ENCODE data around the gene SOCS3. TPM values are rescaled to one million over a fixed set of nuclear protein-coding genes. Genes with fewer than 3 reads are reported as not detected.
A peak's percentile ranks its signal among the peaks of the same experiment; 100 is the strongest.

SOCS3 gene
- total RNA-seq, 1 experiment from 2014 or later: 103 TPM

GRCh38 chr17:78346605-78347250 is 13.1 kb downstream of the SOCS3 start:
- H3K4me2 ChIP-seq (ENCODE audit: low read length): no peak overlapping the region; the same call in 1 of the 2 replicates

DNA sequence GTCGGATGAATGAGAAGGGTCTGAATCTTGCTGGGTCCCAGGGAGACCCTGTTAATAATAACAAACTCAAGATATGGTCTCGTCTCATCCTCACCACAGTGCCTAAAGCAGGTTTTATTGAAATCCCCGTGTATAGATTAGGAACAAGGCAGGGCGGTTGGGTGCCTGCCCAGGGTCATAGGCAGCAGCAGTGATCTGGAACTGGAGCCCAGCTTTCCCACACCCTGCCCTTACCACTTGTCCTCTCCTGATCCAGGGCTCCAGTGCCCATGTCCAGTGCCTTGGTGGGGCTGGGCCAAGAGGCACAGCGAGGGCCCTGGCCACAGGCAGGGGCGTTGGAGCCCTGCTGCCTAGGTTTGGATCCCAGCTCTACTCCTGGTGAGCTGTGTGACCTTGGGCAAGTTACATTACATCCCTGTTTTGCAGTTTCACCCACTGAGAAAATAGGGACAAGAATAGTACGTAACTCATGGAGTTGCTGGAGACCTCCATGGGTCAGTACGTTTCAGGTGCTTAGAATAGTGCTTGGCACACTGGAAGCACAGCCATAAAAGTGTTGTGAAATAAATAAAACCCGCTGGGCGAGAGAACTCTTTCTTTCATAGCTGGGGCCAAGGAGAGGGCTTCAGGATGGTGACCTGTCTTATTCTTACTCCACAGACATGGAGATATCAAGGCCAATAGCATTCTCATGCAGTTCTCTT is 13.9 kb downstream of the SOCS3 start:
- BruUV-seq (replicated peaks): no TSS peak

More at GRCh38 chr17:78346605-78347250, 13.1 kb downstream of the SOCS3 start:
- Histone ChIP-seq H3F3A (ENCODE audit: low read length, unreplicated experiment) (peaks cover 14% of the 10 kb centered on the region), H3K27ac (ENCODE audit: low read length) (no peak overlapping the region), H3K9ac (ENCODE audit: low read length) (no peak overlapping the region), H3K27me3 (ENCODE audit: low read length) (no peaks in the 10 kb centered on the region), H3K4me1 (ENCODE audit: insufficient read depth, low read length) (peaks cover 35% of the 10 kb centered on the region), H3K36me3 (ENCODE audit: low read depth, low read length) (no peaks in the 10 kb centered on the region), H3K79me2 (ENCODE audit: low read length) (no peaks in the 10 kb centered on the region), H4K20me1 (ENCODE audit: low read length) (no peaks in the 10 kb centered on the region), H3K9me3 (ENCODE audit: low read length) (no peaks in the 10 kb centered on the region), H3K4me3 (ENCODE audit: low read length) (no peak overlapping the region), H2AFZ (ENCODE audit: low read length) (no peak overlapping the region), H3K9me2 (replicated peaks; ENCODE audit: low read length) (no peaks in the 10 kb centered on the region)
- no peak for TF ChIP-seq EZH2 (IDR thresholded peaks at IDR 0.05; ENCODE audit: low read length, unreplicated experiment)
- TF ChIP-seq, protein P1, sequence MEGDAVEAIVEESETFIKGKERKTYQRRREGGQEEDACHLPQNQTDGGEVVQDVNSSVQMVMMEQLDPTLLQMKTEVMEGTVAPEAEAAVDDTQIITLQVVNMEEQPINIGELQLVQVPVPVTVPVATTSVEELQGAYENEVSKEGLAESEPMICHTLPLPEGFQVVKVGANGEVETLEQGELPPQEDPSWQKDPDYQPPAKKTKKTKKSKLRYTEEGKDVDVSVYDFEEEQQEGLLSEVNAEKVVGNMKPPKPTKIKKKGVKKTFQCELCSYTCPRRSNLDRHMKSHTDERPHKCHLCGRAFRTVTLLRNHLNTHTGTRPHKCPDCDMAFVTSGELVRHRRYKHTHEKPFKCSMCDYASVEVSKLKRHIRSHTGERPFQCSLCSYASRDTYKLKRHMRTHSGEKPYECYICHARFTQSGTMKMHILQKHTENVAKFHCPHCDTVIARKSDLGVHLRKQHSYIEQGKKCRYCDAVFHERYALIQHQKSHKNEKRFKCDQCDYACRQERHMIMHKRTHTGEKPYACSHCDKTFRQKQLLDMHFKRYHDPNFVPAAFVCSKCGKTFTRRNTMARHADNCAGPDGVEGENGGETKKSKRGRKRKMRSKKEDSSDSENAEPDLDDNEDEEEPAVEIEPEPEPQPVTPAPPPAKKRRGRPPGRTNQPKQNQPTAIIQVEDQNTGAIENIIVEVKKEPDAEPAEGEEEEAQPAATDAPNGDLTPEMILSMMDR (conservative IDR thresholded peaks at IDR 0.05; ENCODE audit: low read depth, low read length): 0 out of 2 replicates have a peak, but pooled peaks have one; percentile 15
- no TSS peak for BruUV-seq (replicated peaks)
- ATAC-seq (no peak), DNase-seq (peak; percentile 60)
- ChIA-PET CTCF (interaction anchor here (0.5 kb wide), 1 partner anchor 240 kb away, joined by 3 read pairs; no protein-coding TSS in a partner anchor), POLR2A (ENCODE audit: unreplicated experiment) (no interaction called here)
- intact Hi-C loops (cut with micrococcal nuclease): no loop called here

More for the DNA sequence above, 13.9 kb downstream of the SOCS3 start:
- Histone ChIP-seq H3K9me2 (replicated peaks; ENCODE audit: low read length) (no peaks in the 10 kb centered on the region), H3K4me3 (ENCODE audit: low read length) (no peak overlapping the region), H3K79me2 (ENCODE audit: low read length) (no peaks in the 10 kb centered on the region), H3K4me2 (ENCODE audit: low read length) (no peak overlapping the region; the same call in 1 of the 2 replicates), H3K9me3 (ENCODE audit: low read length) (no peaks in the 10 kb centered on the region), H3K36me3 (ENCODE audit: low read depth, low read length) (no peaks in the 10 kb centered on the region), H3F3A (ENCODE audit: low read length, unreplicated experiment) (peaks cover 14% of the 10 kb centered on the region), H3K4me1 (ENCODE audit: insufficient read depth, low read length) (peaks cover 36% of the 10 kb centered on the region), H2AFZ (ENCODE audit: low read length) (no peak overlapping the region), H3K27me3 (ENCODE audit: low read length) (no peaks in the 10 kb centered on the region), H3K9ac (ENCODE audit: low read length) (no peak overlapping the region), H4K20me1 (ENCODE audit: low read length) (no peaks in the 10 kb centered on the region), H3K27ac (ENCODE audit: low read length) (no peak overlapping the region)
- intact Hi-C loops (cut with micrococcal nuclease): no loop called here
- ATAC-seq: no peak
- DNase-seq: no peak
- POLR2A ChIA-PET (ENCODE audit: unreplicated experiment): no interaction called here
- no peak for TF ChIP-seq EZH2 (IDR thresholded peaks at IDR 0.05; ENCODE audit: low read length, unreplicated experiment)
- TF ChIP-seq, protein P1 (conservative IDR thresholded peaks at IDR 0.05; ENCODE audit: low read depth, low read length): no peak
- no peak for TF ChIP-seq EZH2phosphoT487 (IDR thresholded peaks at IDR 0.05; ENCODE audit: borderline replicate concordance, low read length)
- CTCF ChIA-PET: interaction anchor here (0.5 kb wide), 1 partner anchor 239 kb away, joined by 3 read pairs; no protein-coding TSS in a partner anchor

All from PC-3 (cell line).